ENCODE results near the gene COX20. TPM values are rescaled to one million over a fixed set of nuclear protein-coding genes. Genes with fewer than 3 reads are reported as not detected.
"Not testable (repeated sequence)": the region's sequence is repeated elsewhere in the genome, so short reads cannot be mapped to it uniquely, and the experiment has no call there.

COX20 gene
- total RNA-seq = 9.7 TPM

- peak; percentile 87 to 96 (median 94) for DNase-seq (ENCODE audit: low read depth in 2 of 3, low spot score in 2 of 3)
These were observed at the start of gene COX20 for GRCh38 chr1:244835276-244836134. Gene COX20 (plus strand): TSS chr1:244835658. CDS start chr1:244835715, 57 bp downstream.

GRCh38 chr1:244788493-244789275, 46.8 kb upstream of the COX20 start:
- DNase-seq (ENCODE audit: low read depth in 2 of 3, low spot score in 2 of 3) = no peak

GRCh38 chr1:244789276-244789580, 46.2 kb upstream of the COX20 start:
- no peak for DNase-seq (ENCODE audit: low read depth in 2 of 3, low spot score in 2 of 3)

- no peak for DNase-seq (ENCODE audit: low read depth in 2 of 3, low spot score in 2 of 3)
These were observed 45.7 kb upstream of the COX20 start for GRCh38 chr1:244789731-244790130.

GRCh38 chr1:244791061-244791460, 44.4 kb upstream of the COX20 start:
- DNase-seq (ENCODE audit: low read depth in 2 of 3, low spot score in 2 of 3) = no peak

GRCh38 chr1:244792188-244792850, 43.1 kb upstream of the COX20 start:
- DNase-seq (ENCODE audit: low read depth in 2 of 3, low spot score in 2 of 3) = no peak

- DNase-seq (ENCODE audit: low read depth in 2 of 3, low spot score in 2 of 3) = no peak
These were observed 41.4 kb upstream of the COX20 start for GRCh38 chr1:244794071-244794470.

- DNase-seq (ENCODE audit: low read depth in 2 of 3, low spot score in 2 of 3) = not testable (repeated sequence)
These were observed 40.9 kb upstream of the COX20 start for GRCh38 chr1:244794516-244794915.

- peak; percentile 46 to 66 (median 52) for DNase-seq (ENCODE audit: low read depth in 2 of 3, low spot score in 2 of 3)
These were observed 38.6 kb upstream of the COX20 start for GRCh38 chr1:244796719-244797406.

GRCh38 chr1:244800821-244801220, 34.6 kb upstream of the COX20 start:
- DNase-seq (ENCODE audit: low read depth in 2 of 3, low spot score in 2 of 3) = no peak

GRCh38 chr1:244801246-244801645, 34.2 kb upstream of the COX20 start:
- DNase-seq (ENCODE audit: low read depth in 2 of 3, low spot score in 2 of 3) = peak; percentile 18 to 66 (median 56)

- peak in 1 of 3 donors; percentile 21 for DNase-seq (ENCODE audit: low read depth in 2 of 3, low spot score in 2 of 3)
These were observed 33.4 kb upstream of the COX20 start for GRCh38 chr1:244802041-244802440.

- DNase-seq (ENCODE audit: low read depth in 2 of 3, low spot score in 2 of 3) = no peak
These were observed 32.8 kb upstream of the COX20 start for GRCh38 chr1:244802556-244803239.

- DNase-seq (ENCODE audit: low read depth in 2 of 3, low spot score in 2 of 3) = no peak
These were observed 30.6 kb upstream of the COX20 start for GRCh38 chr1:244804841-244805240.

GRCh38 chr1:244807138-244807537, 28.3 kb upstream of the COX20 start:
- DNase-seq (ENCODE audit: low read depth in 2 of 3, low spot score in 2 of 3) = no peak

GRCh38 chr1:244810221-244810620, 25.2 kb upstream of the COX20 start:
- no peak for DNase-seq (ENCODE audit: low read depth in 2 of 3, low spot score in 2 of 3)

- no peak for DNase-seq (ENCODE audit: low read depth in 2 of 3, low spot score in 2 of 3)
These were observed 22.1 kb upstream of the COX20 start for GRCh38 chr1:244813327-244813726.

- peak in 2 of 3 donors; percentile 71 to 84 for DNase-seq (ENCODE audit: low read depth in 2 of 3, low spot score in 2 of 3)
These were observed 19.8 kb upstream of the COX20 start for GRCh38 chr1:244815600-244816099.

GRCh38 chr1:244817415-244817894, 18.0 kb upstream of the COX20 start:
- DNase-seq (ENCODE audit: low read depth in 2 of 3, low spot score in 2 of 3) = no peak

GRCh38 chr1:244820131-244820530, 15.3 kb upstream of the COX20 start:
- DNase-seq (ENCODE audit: low read depth in 2 of 3, low spot score in 2 of 3) = no peak

Data from hematopoietic multipotent progenitor cell (in vitro differentiated cells).